Neuron (in vitro differentiated cells): ENCODE data around the gene CHST13.

Experiments
- H2AFZ ChIP-seq: one replicate; pipeline ENCODE4 v1.6.1; 2013; ENCODE audit warnings: low read depth, mild to moderate bottlenecking, inconsistent platforms, low read length, moderate library complexity
- H3K27me3 ChIP-seq: one replicate; pipeline ENCODE4 v1.6.1; 2013; ENCODE audit warnings: low read length; ENCODE audit not compliant: insufficient read depth
- H3K36me3 ChIP-seq: one replicate; pipeline ENCODE4 v1.6.1; 2013; ENCODE audit warnings: low read length; ENCODE audit not compliant: insufficient read depth
- H3K4me1 ChIP-seq: one replicate; pipeline ENCODE4 v1.6.1; 2013; ENCODE audit warnings: low read length; ENCODE audit not compliant: insufficient read depth
- H3K4me3 ChIP-seq: 2 replicates; pipeline ENCODE4 v1.5.1; 2013; ENCODE audit warnings: mild to moderate bottlenecking, low read length, moderate library complexity
- H3K9me3 ChIP-seq: one replicate; pipeline ENCODE4 v1.6.1; 2013; ENCODE audit warnings: low read length

Gene CHST13

DNA sequence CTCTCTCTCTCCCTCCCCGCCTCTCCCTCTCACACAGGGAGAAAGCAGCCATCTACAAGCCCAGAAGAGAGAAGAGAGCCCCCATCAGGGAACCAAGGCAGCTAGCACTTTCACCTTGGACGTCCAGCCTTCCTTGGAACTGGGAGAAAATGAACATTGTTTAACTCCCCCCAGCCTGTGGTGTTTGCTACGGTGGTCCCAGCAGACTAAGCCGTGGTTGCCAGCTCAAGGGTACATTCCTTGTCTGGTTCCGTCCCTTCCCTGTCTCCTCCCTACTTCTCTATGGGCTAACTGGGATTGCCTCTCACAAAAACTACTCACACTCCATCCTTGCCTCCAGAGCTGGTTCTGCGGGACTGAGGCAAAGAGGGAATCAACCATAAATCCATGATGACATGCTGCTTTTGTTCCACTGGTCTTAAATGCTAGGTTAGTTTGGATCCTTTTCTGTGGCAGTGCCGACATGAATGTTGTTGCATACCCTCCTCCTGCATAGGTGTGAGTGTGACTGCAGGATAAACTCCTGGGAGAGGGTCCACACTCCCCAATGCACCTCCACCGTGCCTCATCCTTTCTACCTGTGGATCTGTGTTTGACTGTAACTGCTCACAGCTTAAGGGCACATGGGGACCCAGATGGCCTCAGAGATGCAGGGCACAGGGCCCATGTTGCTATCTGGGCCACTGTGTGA, 22.7 kb downstream of the CHST13 start:
- Histone ChIP-seq H3K9me3 (no peaks in the 10 kb centered on the region), H3K36me3 (no peaks in the 10 kb centered on the region), H3K27me3 (no peaks in the 10 kb centered on the region), H3K4me1 (no peaks in the 10 kb centered on the region), H3K4me3 (no peak overlapping the region), H2AFZ (no peak overlapping the region)

DNA sequence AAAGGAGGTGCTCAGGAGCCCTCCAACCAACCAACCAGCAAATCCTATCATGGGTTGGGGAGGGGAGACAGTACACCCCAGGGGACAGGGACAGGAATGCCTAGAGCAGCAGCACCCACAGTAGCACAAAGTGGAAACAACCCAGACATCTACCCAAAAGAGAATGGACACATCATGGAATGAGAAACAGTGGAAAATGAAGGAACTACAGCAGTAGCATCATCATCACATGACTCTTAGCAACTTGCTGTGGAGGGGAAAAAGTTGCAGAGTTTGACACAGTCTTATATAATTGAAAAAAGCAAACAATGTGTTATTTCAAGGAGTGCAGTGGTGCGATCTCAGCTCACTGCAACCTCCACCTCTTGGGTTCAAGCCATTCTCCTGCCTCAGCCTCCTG, 23.8 kb downstream of the CHST13 start:
- Histone ChIP-seq H2AFZ (no peak overlapping the region), H3K9me3 (no peaks in the 10 kb centered on the region), H3K27me3 (no peaks in the 10 kb centered on the region), H3K4me1 (no peaks in the 10 kb centered on the region), H3K4me3 (no peak overlapping the region), H3K36me3 (no peaks in the 10 kb centered on the region)

GRCh38 chr3:126548556-126549466, 24.9 kb downstream of the CHST13 start:
- H3K4me1 ChIP-seq: no peaks in the 10 kb centered on the region
- no peaks in the 10 kb centered on the region for H3K9me3 ChIP-seq
- no peak overlapping the region for H3K4me3 ChIP-seq
- H3K27me3 ChIP-seq: no peaks in the 10 kb centered on the region
- H2AFZ ChIP-seq: no peak overlapping the region
- H3K36me3 ChIP-seq: no peaks in the 10 kb centered on the region

DNA sequence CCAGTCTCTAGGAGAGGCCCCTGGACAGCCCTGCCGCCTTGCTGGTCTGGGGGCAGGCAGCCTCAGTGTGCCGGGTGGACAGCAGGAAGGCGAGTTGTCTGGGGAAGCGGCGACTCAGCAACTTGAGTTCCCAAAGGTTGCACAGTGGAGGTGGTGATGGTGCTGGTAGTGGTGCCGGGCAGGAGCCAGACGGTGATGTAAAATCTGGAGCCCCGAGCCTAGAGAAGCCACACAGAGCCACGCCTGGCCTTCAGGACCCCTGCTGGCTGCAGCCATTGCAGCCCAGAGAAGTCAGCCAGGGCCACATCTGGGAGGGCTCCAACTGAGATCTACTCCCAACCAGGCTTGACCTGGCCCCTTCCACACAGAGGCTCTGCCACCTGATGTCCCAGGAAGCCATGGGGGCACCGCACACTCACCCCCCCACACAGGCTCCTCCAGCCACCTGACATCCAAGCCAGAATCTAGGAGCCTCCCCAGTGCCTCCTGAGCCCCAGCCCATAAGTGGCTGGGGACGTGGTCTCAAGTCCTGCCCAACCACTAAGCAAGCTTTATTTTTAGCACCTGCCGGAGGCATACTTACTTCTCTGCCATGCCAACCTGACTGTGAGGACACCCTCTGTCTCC, 26.0 kb downstream of the CHST13 start:
- Histone ChIP-seq H3K9me3 (no peaks in the 10 kb centered on the region), H3K4me3 (no peak overlapping the region), H3K27me3 (no peaks in the 10 kb centered on the region), H3K4me1 (no peaks in the 10 kb centered on the region), H3K36me3 (no peaks in the 10 kb centered on the region), H2AFZ (no peak overlapping the region)

DNA sequence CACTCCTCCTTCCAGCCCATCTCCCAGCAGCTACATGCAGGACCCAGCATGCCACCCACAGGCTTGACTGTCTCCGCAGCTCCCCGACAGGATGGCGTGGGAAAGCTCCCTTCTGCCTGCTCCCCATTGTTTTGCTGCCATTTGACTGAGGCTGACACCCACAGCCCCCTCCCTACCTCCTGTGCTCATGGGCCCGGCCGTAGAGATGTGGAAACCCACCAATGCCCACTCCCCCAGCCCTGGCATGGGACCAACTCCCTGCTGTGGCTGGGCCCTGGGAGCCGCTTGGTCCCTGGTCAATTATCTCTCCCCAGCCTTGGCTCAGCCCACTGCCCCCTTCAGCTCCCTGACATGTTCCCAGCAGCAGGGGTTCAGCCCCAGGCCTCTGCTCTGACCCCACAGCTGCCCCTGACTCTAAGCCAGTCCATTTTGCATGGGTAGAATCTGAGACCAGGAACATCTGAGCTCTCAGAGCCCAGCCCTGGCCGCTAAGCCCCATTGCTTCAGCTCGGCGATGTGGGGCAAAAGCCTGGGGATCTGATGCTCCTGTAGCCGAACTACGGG, 26.6 kb downstream of the CHST13 start:
- Histone ChIP-seq H2AFZ (no peak overlapping the region), H3K27me3 (no peaks in the 10 kb centered on the region), H3K4me1 (no peaks in the 10 kb centered on the region), H3K4me3 (no peak overlapping the region), H3K9me3 (no peaks in the 10 kb centered on the region), H3K36me3 (no peaks in the 10 kb centered on the region)

DNA sequence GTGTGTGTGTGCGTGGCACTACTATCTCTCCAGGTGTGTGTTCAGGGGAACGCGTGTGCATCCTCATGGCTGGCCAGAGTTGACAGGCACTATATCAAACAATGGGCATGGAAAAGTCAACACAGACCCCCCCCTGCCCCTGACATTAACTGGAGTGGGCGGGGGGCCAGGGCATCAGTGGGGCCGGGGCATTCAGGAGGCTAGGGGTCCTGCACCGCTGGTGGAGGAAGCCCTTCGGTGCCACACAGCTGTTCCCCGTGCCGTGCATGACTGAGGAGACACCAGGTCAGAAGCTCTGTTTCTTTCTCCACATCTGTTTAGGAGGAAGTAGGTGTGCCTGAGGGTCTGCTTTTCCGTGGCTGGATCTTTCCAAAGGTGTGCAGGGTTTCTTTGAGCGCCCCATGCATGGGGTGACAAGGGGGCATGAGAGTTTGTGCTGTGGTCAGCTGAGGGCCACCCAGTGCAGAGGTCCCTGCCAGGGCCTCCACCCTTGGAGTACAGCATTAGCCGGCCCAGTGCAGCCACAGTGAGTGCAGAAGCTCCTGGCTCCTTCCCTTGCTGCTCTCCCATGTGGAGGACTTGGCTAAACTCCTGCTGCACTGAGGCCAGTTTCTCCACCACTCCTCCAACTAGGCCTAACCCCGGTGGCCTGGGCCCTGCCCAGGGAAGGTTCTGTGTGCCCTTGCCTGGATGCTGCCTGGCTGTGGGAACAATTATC, 27.3 kb downstream of the CHST13 start:
- Histone ChIP-seq H3K27me3 (no peaks in the 10 kb centered on the region), H3K4me3 (no peak overlapping the region), H3K36me3 (no peaks in the 10 kb centered on the region)

DNA sequence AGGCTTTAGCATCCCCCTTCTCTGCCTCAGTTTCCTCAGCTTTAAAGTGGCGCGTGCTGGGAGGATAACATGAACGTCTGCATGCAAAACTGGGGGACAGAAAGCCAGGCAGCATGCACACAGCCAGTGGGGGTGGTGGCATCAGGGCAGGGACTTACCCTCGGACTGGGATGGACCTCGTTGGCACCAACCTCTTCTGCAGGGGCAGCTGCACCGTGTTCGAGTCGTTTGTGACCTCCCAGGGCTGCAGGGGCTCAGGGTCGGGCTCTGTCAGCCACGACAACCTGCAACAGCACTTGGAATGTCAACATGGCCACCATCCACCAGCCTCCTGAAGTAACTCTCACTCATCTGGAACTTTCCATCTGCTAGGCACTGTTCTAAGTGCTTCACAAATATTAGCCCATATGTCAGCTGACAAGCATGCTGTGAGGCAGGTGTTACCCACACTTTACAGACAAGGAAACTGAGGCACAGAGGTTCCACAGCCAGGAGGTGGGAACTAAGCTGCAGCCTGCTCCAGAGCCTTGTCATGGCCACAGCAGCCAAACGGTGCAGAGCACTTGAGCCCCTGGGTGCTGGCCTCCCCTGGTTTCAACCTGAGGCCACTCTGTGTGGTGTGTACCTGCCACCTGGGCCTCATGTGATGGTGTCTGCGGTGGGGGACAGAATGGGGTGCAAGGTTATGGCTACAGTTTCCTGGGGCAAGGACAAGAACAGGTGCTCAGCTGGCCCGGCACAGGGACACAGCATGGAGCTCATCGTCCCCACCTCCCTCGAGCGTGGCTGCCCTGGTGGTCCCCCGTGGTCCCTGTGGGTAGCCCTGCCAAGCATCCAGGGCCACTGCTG, 28.1 kb downstream of the CHST13 start:
- Histone ChIP-seq H3K9me3 (no peaks in the 10 kb centered on the region), H3K4me3 (no peak overlapping the region), H2AFZ (no peak overlapping the region), H3K27me3 (no peaks in the 10 kb centered on the region), H3K4me1 (no peaks in the 10 kb centered on the region), H3K36me3 (no peaks in the 10 kb centered on the region)

More for the DNA sequence above, 27.3 kb downstream of the CHST13 start:
- Histone ChIP-seq H2AFZ (no peak overlapping the region), H3K4me1 (no peaks in the 10 kb centered on the region), H3K9me3 (no peaks in the 10 kb centered on the region)

GRCh38 chr3:126552688-126553283, 28.8 kb downstream of the CHST13 start:
- H3K4me3 ChIP-seq: no peak overlapping the region
- no peaks in the 10 kb centered on the region for H3K27me3 ChIP-seq
- no peaks in the 10 kb centered on the region for H3K9me3 ChIP-seq
- no peaks in the 10 kb centered on the region for H3K36me3 ChIP-seq
- no peaks in the 10 kb centered on the region for H3K4me1 ChIP-seq
- H2AFZ ChIP-seq: no peak overlapping the region

- no peaks in the 10 kb centered on the region for H3K9me3 ChIP-seq
- H3K27me3 ChIP-seq: no peaks in the 10 kb centered on the region
- no peak overlapping the region for H2AFZ ChIP-seq
- no peaks in the 10 kb centered on the region for H3K4me1 ChIP-seq
- H3K36me3 ChIP-seq: no peaks in the 10 kb centered on the region
- no peak overlapping the region for H3K4me3 ChIP-seq
Observed at GRCh38 chr3:126553284-126554084, 29.5 kb downstream of the CHST13 start.

DNA sequence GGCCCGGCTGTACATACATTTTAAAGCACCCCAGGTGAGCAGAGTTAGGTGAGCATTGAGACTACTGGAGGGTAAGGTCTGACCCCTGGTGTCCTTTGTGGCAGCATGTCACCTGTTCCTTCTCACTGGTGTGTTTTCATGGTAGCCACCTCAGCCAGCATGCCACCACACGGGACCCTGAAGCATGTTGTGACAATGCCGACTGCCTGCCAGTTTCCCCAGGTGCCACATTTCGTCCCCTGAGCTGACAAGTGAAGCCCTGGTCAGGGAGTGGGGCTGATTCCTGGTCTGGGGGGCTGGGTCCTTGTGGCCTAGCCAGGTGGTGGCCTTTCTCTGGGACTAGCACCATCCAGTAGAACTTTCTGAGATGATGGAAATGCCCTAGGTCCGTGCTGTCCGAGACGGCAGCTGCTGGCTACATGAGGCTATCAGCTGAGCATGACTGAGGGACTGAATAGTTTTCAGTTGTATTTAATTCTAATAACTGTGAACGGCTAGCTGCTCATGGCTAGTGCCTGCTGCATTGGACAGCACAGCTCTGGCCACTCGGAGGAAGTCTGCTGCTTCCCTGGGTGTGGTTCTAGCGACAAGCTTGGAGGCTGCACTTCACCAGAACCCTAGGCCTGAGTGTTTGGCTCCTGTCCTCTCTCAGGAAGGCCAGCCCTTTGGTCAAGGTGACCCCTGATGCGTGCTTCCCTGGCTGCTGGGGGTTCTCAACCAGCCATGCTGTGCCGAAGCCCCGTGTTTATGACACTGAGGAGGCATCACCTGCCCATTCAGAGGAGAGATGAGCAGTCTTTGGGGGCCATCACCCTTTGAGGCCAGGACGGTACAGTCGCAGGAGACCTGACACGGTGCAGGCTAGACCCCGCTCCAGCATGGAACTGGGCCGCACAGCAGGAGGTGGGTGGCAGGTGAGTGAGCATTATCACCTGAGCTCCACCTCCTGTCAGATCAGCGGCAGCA, 30.9 kb downstream of the CHST13 start:
- Histone ChIP-seq H3K27me3 (no peaks in the 10 kb centered on the region), H3K4me1 (no peaks in the 10 kb centered on the region), H3K36me3 (no peaks in the 10 kb centered on the region), H2AFZ (no peak overlapping the region), H3K4me3 (no peak overlapping the region), H3K9me3 (no peaks in the 10 kb centered on the region)
